KOPT-K1 (cell line): ENCODE data around the gene DOLPP1.

Experiments
- H3K27ac ChIP-seq: fragments of 200-600 bp; sonication (generic); 2 replicates; pipeline ENCODE4 v1.5.1; 2016; ENCODE audit warnings: antibody characterized with exemption, mild to moderate bottlenecking, low read depth, low read length; ENCODE audit not compliant: poor library complexity, severe bottlenecking
- H3K36me3 ChIP-seq: fragments of 200-600 bp; sonication (generic); 2 replicates; pipeline ENCODE4 v1.5.1; 2017; ENCODE audit warnings: antibody characterized with exemption, mild to moderate bottlenecking, low read length, moderate library complexity; ENCODE audit not compliant: insufficient read depth
- H3K9me3 ChIP-seq: fragments of 200-600 bp; sonication (generic); 2 replicates; pipeline ENCODE4 v1.5.1; 2017; ENCODE audit warnings: antibody characterized with exemption, low read length, mild to moderate bottlenecking; ENCODE audit not compliant: insufficient read depth, poor library complexity, severe bottlenecking

The DOLPP1 gene

GRCh38 chr9:129073404-129073803 is 7.5 kb upstream of the DOLPP1 start:
- Histone ChIP-seq H3K36me3 (peaks cover 18% of the 10 kb centered on the region; the same call in 1 of the 2 replicates), H3K9me3 (no peaks in the 10 kb centered on the region), H3K27ac (no peak overlapping the region)

DNA sequence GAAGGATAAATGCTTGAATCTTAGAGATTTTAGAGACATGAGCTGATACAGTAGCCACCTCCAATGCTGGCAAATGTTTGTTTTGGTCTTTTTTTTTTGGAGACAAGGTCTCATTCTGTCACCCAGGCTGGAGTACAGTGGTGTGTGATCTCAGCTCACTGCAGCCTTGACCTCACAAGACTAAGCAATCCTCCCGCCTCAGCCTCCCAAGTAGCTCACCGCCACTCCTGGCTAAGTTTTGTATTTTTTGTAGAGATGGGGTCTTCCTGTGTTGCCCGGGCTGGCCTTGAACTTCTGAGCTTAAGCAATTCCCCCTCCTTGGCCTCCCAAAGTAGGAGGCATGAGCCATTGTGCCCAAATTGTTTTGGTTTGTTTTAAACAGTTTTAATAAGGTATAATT is 6.8 kb upstream of the DOLPP1 start:
- H3K27ac ChIP-seq = no peak overlapping the region
- peaks cover 18% of the 10 kb centered on the region; the same call in 1 of the 2 replicates for H3K36me3 ChIP-seq
- no peaks in the 10 kb centered on the region for H3K9me3 ChIP-seq

DNA sequence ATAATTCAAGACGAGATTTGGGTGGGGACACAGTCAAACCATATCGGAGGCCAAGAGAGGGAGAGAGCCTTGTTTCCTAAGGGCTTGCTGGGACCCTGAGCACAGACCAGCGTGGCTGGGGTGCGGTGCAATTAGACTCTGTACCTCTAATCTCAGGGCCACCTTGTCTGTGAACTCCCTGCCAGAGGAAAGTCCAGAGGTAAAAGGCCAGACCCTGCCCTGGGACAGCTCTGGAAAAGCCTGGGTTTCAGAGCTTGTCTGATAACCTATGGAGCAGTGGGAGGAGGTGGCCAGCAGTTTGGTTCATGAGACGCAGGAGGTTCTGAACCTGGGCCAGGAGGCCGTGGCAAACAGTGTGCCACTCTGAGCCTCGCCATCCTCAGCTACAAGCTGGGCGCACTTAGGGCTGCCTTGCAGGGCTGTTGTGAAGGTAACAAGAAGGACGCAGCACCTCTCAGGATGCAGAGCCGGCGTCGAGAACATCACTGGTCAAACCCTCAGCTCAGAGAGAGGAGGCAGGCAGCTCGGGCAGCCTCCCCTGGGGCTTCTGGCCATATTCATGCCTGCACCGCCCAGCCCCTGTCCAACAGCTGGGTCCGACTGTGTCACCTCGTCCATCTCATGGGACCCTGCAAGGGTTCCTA is 4.8 kb upstream of the DOLPP1 start:
- peaks cover 10% of the 10 kb centered on the region; the same call in 1 of the 2 replicates for H3K36me3 ChIP-seq
- H3K27ac ChIP-seq = no peak overlapping the region

DNA sequence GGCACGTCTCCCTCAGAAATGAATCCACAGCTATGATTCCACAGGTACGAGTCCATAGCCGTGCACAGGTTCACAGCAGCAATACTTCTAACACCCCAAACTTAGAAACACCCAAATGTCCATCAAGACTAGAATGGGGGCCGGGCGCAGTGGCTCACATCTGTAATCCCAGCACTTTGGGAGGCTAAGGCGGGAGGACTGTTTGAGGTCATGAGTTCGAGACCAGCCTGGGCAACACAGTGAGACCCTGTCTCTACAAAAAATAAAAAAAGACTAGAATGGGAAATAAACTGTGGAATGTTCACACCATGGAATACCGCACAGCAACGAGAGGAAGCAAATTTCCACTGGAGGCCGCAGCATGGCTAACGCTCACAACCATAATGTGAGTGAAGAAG is 4.3 kb upstream of the DOLPP1 start:
- no peak overlapping the region for H3K27ac ChIP-seq
- peaks cover 5% of the 10 kb centered on the region; the same call in 1 of the 2 replicates for H3K36me3 ChIP-seq
- no peaks in the 10 kb centered on the region for H3K9me3 ChIP-seq

More for the DNA sequence above, 4.8 kb upstream of the DOLPP1 start:
- H3K9me3 ChIP-seq = no peaks in the 10 kb centered on the region

- Histone ChIP-seq H3K36me3 (no peaks in the 10 kb centered on the region), H3K27ac (no peak overlapping the region)
These were observed 3.7 kb upstream of the DOLPP1 start for GRCh38 chr9:129077236-129077635.

DNA sequence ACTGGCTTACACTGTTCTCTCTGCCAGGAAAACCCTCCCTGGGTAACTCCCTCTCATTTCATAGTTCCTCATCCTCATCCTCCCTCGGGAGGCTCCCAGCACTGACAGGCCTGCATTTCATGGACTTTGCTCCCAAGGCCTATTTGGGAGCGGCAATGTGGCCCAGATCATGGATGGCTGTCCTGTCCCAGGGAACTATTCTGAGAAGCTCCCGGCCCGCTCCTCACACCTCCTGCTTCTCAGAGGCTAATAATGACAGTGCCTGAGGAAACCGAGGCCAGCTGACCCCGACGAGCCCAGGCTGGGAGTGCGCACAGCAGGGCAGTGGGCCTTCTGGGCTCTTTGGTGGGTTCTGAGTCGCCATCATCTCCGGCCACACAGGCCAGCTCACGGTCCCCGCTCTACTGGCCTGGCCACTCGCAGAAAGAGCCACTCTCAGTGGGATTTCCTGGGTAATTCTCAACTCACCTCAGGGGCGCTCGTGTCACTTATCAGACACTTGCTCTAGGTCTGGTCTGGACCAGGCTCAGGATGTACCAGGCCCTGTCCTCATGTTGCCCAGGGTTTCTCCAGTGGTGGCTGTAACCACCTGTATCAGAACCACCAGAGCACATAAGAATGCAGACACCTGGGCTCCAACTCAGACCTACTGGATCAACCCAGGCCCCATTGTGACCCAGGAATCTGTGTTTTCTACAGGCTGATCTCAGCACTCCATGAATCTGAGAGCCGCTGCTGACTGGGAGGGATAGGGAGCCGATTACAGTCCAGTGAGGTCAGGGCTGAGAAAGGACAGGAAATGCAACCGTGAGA is 2.0 kb upstream of the DOLPP1 start:
- Histone ChIP-seq H3K9me3 (no peaks in the 10 kb centered on the region), H3K27ac (no peak overlapping the region), H3K36me3 (0 out of 2 replicates have a peak, but pooled peaks cover under 1% of the 10 kb centered on the region)

More at GRCh38 chr9:129077236-129077635, 3.7 kb upstream of the DOLPP1 start:
- H3K9me3 ChIP-seq = no peaks in the 10 kb centered on the region

- Histone ChIP-seq H3K9me3 (no peaks in the 10 kb centered on the region), H3K36me3 (peaks cover 6% of the 10 kb centered on the region; the same call in 1 of the 2 replicates), H3K27ac (peak overlapping the region; percentile 42)
These were observed 1.1 kb upstream of the DOLPP1 start for GRCh38 chr9:129079829-129080228.

- peaks cover 11% of the 10 kb centered on the region for H3K36me3 ChIP-seq
- H3K27ac ChIP-seq = peak overlapping the region; percentile 42
- H3K9me3 ChIP-seq = no peaks in the 10 kb centered on the region
These were observed 662 bp upstream of the DOLPP1 start for GRCh38 chr9:129080298-129080600.

DNA sequence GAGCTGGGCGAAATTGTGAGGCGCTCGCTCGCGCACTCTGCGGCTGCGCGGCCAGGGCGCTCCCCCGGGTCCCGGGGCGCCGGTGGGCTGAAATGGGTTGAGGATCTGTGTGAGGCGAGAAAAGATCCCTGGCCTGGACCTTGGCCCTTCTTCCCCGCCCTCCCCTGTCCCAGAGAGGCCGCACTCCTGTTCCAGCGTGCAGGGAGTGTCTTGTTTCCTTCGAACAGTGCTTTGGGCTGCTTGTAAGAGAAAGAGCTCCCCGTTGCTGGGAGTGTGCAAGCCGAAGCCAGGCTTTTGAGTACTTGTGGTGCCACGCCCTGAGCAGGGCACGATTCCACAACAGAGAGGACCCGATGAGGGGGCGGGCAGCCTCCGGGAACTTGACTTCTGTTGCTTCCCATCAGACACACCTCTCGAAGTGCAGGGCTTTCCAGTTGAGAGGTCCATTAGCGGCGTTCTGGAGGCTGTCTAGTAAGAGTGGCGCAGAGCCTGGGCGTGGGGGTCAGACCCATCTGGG is 535 bp downstream of the DOLPP1 start:
- no peaks in the 10 kb centered on the region for H3K9me3 ChIP-seq
- peaks cover 23% of the 10 kb centered on the region for H3K36me3 ChIP-seq
- peak overlapping the region; percentile 70 for H3K27ac ChIP-seq

DNA sequence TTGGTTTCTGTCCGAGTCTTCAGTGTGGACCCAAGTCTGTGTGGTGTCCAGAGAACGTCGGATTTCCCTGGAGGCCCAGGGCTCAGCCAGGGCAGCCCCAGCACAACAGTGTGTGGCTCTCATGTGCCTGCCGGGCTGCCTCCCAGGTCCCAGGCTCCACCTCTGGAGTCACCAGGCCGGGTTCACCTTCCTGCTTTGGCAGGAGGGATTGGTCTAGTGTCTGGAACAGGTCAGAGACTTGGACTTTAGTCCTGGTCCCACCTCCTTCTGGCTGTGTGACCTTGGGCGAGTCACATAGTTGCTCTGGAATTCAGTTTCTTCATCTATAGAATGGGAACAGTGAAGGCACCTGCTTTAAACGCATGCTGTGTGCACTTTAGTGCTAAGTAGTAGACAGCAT is 3.2 kb downstream of the DOLPP1 start:
- peaks cover 43% of the 10 kb centered on the region for H3K36me3 ChIP-seq
- H3K27ac ChIP-seq = no peak overlapping the region
- H3K9me3 ChIP-seq = no peaks in the 10 kb centered on the region

DNA sequence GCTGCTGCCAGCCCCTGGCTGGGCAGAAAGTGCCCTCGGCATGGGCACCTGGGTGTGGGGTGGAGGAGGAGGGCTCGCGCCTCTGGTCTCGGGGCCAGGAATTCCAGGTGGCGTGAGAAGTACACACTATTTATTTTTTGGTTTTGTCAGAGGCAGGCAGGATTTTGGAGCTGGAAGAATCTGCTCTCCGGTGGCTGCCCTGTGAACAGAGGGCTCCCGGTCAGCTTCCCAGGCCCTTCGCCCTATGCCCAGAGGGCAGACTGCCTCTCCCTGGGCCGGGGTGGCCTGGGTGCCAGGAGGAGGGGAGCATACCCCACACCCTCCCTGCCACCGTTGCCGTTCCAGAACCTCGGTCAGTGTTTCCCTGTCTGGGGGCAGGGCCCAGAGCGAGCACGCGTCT is 8.3 kb downstream of the DOLPP1 start:
- H3K9me3 ChIP-seq = no peaks in the 10 kb centered on the region
- H3K27ac ChIP-seq = no peak overlapping the region
- H3K36me3 ChIP-seq = peaks cover 57% of the 10 kb centered on the region

DNA sequence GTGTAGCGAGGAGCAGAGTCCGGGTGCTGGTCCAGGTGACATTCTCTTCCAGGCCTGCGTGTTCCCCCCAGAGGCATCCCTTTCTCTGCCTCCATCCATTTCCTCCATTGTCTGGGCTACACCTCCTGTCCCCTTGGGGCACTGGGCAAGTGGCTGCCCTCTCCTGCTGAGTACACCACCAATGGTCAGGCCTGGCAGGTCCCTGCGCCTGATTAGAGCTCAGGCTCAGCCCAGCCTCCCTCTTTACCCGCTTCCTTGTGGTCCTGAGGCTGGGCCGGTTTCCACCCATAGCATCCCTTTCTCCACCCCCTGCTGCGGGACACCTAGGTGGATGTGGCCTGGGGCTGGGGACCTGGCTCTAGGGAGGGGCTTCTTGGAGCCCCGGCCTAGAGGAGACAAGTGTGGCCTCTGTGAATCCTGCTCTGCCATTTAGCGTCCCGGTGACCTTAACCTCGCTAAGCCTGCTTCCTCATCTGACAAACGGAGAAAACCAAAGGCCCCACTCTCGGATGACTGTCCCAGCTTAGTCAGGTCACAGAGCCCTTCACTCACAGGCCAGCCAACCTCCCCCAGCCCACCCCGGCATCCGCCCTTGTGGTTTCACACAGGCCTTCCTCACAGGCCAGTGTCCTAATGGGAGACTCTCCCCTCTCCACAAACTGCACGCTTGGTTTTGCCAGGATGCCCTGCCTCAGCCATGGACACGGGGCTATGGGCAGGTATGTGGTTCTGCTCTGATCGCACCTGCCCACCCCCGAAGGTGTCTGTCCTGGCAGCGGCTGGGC is 12.9 kb downstream of the DOLPP1 start:
- Histone ChIP-seq H3K9me3 (no peaks in the 10 kb centered on the region), H3K27ac (no peak overlapping the region), H3K36me3 (peaks cover 21% of the 10 kb centered on the region; the same call in 1 of the 2 replicates)

DNA sequence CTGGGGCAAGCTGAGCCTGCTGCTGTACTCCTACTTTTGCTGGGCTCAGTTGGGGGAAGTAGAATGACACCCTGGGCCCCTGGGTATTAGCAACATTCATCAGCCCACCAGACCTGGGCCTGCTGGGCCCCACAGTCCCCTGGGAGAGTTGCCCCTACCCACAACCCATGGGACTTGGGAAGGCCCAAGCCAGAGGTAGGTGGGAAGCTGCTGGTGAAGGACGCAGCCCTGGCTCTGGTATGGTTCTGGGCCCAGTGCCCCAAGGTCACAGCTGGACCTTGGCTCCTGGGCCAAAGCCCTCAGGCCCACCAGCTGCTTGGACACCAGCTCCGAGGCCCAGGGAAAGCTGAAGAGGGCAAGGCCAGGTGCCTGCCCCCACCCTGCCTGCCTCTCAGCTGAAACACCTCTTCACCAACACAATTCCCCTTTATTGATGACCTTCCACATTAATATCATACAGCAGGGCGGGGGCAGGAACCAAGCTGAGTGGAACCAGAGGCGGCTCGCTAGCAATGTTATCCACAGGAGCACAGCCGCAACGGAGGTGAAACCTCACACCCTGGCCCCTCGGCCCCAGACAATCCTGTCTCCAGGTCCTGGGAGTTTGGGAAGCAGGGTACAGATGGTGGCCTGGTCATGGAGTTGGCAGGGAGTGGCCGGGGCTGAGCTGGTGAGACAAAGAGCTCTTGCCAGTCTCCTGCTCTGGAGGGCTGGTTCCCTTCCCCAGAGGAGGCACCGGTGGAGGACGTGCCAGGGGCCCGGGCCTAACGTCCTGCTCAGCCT is 13.7 kb downstream of the DOLPP1 start:
- no peaks in the 10 kb centered on the region for H3K9me3 ChIP-seq
- peaks cover 13% of the 10 kb centered on the region; the same call in 1 of the 2 replicates for H3K36me3 ChIP-seq
- no peak overlapping the region for H3K27ac ChIP-seq

DNA sequence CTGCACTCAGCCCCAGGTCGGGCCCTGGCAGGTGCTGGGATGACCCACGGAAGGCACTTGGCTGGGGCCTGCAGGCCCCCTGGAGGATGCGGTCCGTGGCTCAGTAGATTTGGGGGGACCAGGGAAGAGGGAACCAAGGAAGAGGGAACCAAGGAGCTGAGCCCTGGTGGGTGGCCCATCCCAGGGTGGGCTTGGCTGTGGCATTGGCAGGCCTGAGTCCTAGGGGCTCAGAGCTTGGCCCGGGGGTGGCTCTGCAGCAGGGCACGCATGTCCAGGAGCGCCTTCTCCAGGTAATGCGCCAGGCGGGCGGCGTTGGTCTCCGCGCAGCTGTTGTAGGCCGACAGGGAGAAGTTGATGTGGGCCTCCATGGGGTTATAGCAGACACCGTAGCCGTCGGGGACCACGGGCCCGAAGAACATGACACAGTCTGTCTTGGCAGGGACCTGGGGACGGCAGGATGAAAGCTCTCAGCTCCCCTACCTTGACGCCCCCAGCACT is 14.3 kb downstream of the DOLPP1 start:
- Histone ChIP-seq H3K9me3 (no peaks in the 10 kb centered on the region), H3K36me3 (peaks cover 7% of the 10 kb centered on the region; the same call in 1 of the 2 replicates), H3K27ac (no peak overlapping the region)
